NCI-H1436 treated with DMSO at 0.1 percent for 48 hours (cell line): ENCODE results near the gene RTN1.

Source experiments
- DNase-seq: peaks from one replicate; lab custom pipeline; 2025; lab: John Stamatoyannopoulos, UW

RTN1 gene

GRCh38 chr14:59870277-59871165 lies at the start of gene RTN1:
TSS of gene RTN1 (minus strand) at chr14:59870776. CDS start at chr14:59870630, 146 bp downstream.
- peak; percentile 6 for DNase-seq

GRCh38 chr14:59920378-59920683 lies 49.8 kb upstream of the RTN1 start:
- no peak for DNase-seq

GRCh38 chr14:59919570-59920377 lies 49.2 kb upstream of the RTN1 start, which contains the start of gene LRRC9:
TSS of gene LRRC9 (plus strand) at chr14:59920144.
- DNase-seq: peak; percentile 43

- no peak for DNase-seq
These were observed 48.4 kb upstream of the RTN1 start for GRCh38 chr14:59918824-59919569.

- DNase-seq: no peak
These were observed 42.6 kb upstream of the RTN1 start for GRCh38 chr14:59913187-59913586.

- DNase-seq: no peak
These were observed 41.9 kb upstream of the RTN1 start for GRCh38 chr14:59912443-59912842.

GRCh38 chr14:59905188-59905587 lies 34.6 kb upstream of the RTN1 start:
- no peak for DNase-seq

- no peak for DNase-seq
These were observed 33.6 kb upstream of the RTN1 start for GRCh38 chr14:59904184-59904583.

GRCh38 chr14:59900556-59900955 lies 30.0 kb upstream of the RTN1 start:
- DNase-seq: no peak

- no peak for DNase-seq
These were observed 27.3 kb upstream of the RTN1 start for GRCh38 chr14:59897757-59898383.

- DNase-seq: no peak
These were observed 25.1 kb upstream of the RTN1 start for GRCh38 chr14:59895721-59896120.

- DNase-seq: no peak
These were observed 20.1 kb upstream of the RTN1 start for GRCh38 chr14:59890676-59891075.

- no peak for DNase-seq
These were observed 12.4 kb upstream of the RTN1 start for GRCh38 chr14:59882957-59883356.

- DNase-seq: no peak
These were observed 555 bp upstream of the RTN1 start for GRCh38 chr14:59871166-59871495.

- no peak for DNase-seq
These were observed 958 bp downstream of the RTN1 start for GRCh38 chr14:59869381-59870255.

- no peak for DNase-seq
These were observed 2.6 kb downstream of the RTN1 start for GRCh38 chr14:59868021-59868420.

GRCh38 chr14:59863806-59864525 lies 6.6 kb downstream of the RTN1 start:
- no peak for DNase-seq

- no peak for DNase-seq
These were observed 13.2 kb downstream of the RTN1 start for GRCh38 chr14:59857328-59857727.

GRCh38 chr14:59852350-59852749 lies 18.2 kb downstream of the RTN1 start:
- no peak for DNase-seq

GRCh38 chr14:59850458-59850857 lies 20.1 kb downstream of the RTN1 start:
- no peak for DNase-seq
